Keratinocyte (primary cell): ENCODE results near the gene ATF1.

ENCODE experiments used
- EZH2 ChIP-seq: IDR thresholded peaks from one replicate; pipeline ENCODE4 v1.6.1; 2012; ENCODE audit warnings: inconsistent platforms, mild to moderate bottlenecking, low read length, moderate library complexity
- TF ChIP-seq, protein P1 (sequence below), 3 experiments: IDR thresholded peaks in 1 of 3; conservative IDR thresholded peaks in 1 of 3; optimal IDR thresholded peaks in 1 of 3; 2 replicates in 2 of 3; 3 replicates in 1 of 3; pipeline versions ENCODE3 to v1.5.1; 2011; ENCODE audit warnings: low read length in 3 of 3, mild to moderate bottlenecking in 3 of 3, moderate library complexity in 2 of 3, control low read depth in 1 of 3, inconsistent platforms in 1 of 3; ENCODE audit not compliant: insufficient read depth in 2 of 3; ENCODE audit errors: extremely low read depth in 1 of 3

DNA sequence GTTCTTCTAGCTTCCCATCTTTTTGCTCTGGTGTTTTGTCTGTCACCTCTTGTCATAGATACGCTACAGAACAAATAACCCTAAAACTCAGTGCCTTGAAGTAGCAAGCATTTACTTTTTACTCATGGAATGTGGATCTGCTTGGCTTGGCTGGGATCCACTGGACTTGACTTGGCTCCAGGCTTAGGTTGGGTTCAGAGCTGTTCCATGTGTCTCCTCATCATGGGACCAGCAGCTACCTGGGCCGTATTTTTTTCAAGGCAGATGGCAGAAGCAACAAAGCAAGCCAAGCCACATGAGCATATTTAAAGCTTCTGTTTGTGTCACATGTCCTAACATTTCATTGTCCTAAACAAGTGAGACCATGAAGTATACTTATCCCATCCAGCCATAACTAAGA, 48.7 kb upstream of the ATF1 start:
- TF ChIP-seq, protein P1, sequence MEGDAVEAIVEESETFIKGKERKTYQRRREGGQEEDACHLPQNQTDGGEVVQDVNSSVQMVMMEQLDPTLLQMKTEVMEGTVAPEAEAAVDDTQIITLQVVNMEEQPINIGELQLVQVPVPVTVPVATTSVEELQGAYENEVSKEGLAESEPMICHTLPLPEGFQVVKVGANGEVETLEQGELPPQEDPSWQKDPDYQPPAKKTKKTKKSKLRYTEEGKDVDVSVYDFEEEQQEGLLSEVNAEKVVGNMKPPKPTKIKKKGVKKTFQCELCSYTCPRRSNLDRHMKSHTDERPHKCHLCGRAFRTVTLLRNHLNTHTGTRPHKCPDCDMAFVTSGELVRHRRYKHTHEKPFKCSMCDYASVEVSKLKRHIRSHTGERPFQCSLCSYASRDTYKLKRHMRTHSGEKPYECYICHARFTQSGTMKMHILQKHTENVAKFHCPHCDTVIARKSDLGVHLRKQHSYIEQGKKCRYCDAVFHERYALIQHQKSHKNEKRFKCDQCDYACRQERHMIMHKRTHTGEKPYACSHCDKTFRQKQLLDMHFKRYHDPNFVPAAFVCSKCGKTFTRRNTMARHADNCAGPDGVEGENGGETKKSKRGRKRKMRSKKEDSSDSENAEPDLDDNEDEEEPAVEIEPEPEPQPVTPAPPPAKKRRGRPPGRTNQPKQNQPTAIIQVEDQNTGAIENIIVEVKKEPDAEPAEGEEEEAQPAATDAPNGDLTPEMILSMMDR (optimal IDR thresholded peaks at IDR 0.05 in 1 of 3, IDR thresholded peaks at IDR 0.05 in 1 of 3, conservative IDR thresholded peaks at IDR 0.05 in 1 of 3; ENCODE audit: extremely low read depth in 1 of 3, insufficient read depth in 2 of 3, low read length in 3 of 3) = no peak
- TF ChIP-seq EZH2 = no peak
